ENCODE data around the gene TMEM121. TPM values are rescaled to one million over a fixed set of nuclear protein-coding genes. Genes with fewer than 3 reads are reported as not detected.

Gene TMEM121
- total RNA-seq, 1 donor from 2014 or later, result 2.1 TPM

- H3K4me1 ChIP-seq, result no peaks in the 10 kb centered on the region
- H3K4me3 ChIP-seq, result no peak overlapping the region
- intact Hi-C loops (cut with micrococcal nuclease), result no loop called here
- H3K27ac ChIP-seq (replicated peaks), result no peak overlapping the region
- H3K27me3 ChIP-seq (ENCODE audit: low read depth), result peaks cover 12% of the 10 kb centered on the region
- no peak for DNase-seq
- TF ChIP-seq CTCF (IDR thresholded peaks at IDR 0.05; ENCODE audit: borderline replicate concordance), result no peak
- no peaks in the 10 kb centered on the region for H3K9me3 ChIP-seq (replicated peaks)
- H3K36me3 ChIP-seq, result peaks cover 9% of the 10 kb centered on the region
Measured at GRCh38 chr14:105503296-105503640, 23.1 kb upstream of the TMEM121 start.

DNA sequence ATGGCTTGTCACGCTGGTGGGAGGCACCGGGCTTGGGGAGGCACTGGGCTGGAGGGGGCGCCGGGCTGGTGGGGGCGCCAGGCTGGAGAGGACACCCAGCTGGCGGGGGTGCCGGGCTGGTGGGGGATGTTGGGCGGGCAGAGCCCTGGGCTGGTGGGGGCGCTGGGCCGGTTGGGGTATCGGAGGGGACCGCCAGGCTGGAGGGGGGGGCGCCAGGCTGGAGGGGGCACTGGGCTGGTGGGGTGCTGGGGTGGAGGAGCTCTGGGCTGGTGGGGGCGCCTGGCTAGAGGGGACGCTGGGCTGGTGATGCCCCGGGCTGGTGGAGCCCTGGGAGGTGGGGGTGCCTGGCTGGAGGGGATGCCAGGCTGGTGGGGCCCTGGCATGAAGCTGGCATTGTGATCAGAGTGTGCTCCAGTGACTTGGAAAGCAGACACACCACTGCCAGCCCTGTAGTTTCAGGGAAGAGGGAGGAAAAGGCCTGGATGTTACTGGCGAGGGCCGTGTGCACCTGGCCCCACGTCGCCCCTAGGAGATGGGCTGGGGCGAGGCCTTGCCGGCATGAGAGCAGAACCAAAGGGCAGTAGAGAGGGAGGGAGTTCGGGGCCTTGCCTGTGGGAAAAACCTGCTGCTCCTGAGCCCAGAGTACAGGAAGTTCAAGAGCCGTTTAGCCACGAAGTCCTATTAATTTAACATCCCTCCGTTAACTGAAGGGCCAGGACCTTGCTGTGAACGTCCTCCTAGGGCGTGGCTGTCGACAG lies 22.3 kb upstream of the TMEM121 start:
- H3K36me3 ChIP-seq, result peaks cover under 1% of the 10 kb centered on the region
- TF ChIP-seq CTCF (IDR thresholded peaks at IDR 0.05; ENCODE audit: borderline replicate concordance), result no peak
- intact Hi-C loops (cut with micrococcal nuclease), result no loop called here
- no peaks in the 10 kb centered on the region for H3K4me1 ChIP-seq
- no peak for DNase-seq
- H3K27ac ChIP-seq (replicated peaks), result no peak overlapping the region
- H3K27me3 ChIP-seq (ENCODE audit: low read depth), result peaks cover 20% of the 10 kb centered on the region
- no peak overlapping the region for H3K4me3 ChIP-seq
- H3K9me3 ChIP-seq (replicated peaks), result no peaks in the 10 kb centered on the region

GRCh38 chr14:105505101-105505500 lies 21.3 kb upstream of the TMEM121 start:
- H3K4me1 ChIP-seq, result no peaks in the 10 kb centered on the region
- peaks cover 30% of the 10 kb centered on the region for H3K27me3 ChIP-seq (ENCODE audit: low read depth)
- no peak for TF ChIP-seq CTCF (IDR thresholded peaks at IDR 0.05; ENCODE audit: borderline replicate concordance)
- no peak overlapping the region for H3K27ac ChIP-seq (replicated peaks)
- intact Hi-C loops (cut with micrococcal nuclease), result no loop called here
- H3K36me3 ChIP-seq, result no peaks in the 10 kb centered on the region
- H3K9me3 ChIP-seq (replicated peaks), result no peaks in the 10 kb centered on the region
- DNase-seq, result no peak
- no peak overlapping the region for H3K4me3 ChIP-seq

DNA sequence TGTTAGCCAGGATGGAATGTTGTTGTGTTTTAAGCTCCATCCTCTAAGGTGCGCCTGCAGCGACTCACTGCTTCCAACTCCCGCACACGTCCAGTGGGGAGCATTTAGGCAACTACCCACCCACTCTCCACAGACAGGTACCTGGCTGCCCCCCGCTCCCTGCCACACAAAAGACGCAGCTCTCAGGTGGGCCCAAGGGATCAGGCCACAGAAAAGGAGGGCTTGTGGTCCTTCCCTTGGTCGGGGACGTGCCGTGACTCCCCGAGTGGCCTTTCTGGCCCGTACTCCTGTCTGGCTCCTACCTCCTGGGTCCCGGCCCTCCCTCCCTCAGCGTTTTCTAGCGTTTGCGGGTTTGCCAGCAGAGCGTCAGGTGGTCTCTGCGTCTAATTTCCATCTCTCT lies 19.1 kb upstream of the TMEM121 start:
- Histone ChIP-seq H3K27ac (replicated peaks) (no peak overlapping the region), H3K27me3 (ENCODE audit: low read depth) (peaks cover 52% of the 10 kb centered on the region), H3K4me3 (no peak overlapping the region), H3K4me1 (no peaks in the 10 kb centered on the region), H3K36me3 (no peaks in the 10 kb centered on the region), H3K9me3 (replicated peaks) (no peaks in the 10 kb centered on the region)
- DNase-seq, result no peak
- intact Hi-C loops (cut with micrococcal nuclease), result no loop called here
- no peak for TF ChIP-seq CTCF (IDR thresholded peaks at IDR 0.05; ENCODE audit: borderline replicate concordance)

GRCh38 chr14:105508069-105508468 lies 18.3 kb upstream of the TMEM121 start:
- Histone ChIP-seq H3K4me3 (no peak overlapping the region), H3K36me3 (no peaks in the 10 kb centered on the region), H3K9me3 (replicated peaks) (no peaks in the 10 kb centered on the region), H3K4me1 (no peaks in the 10 kb centered on the region), H3K27ac (replicated peaks) (no peak overlapping the region), H3K27me3 (ENCODE audit: low read depth) (peaks cover 60% of the 10 kb centered on the region)
- DNase-seq, result no peak
- no peak for TF ChIP-seq CTCF (IDR thresholded peaks at IDR 0.05; ENCODE audit: borderline replicate concordance)
- intact Hi-C loops (cut with micrococcal nuclease), result no loop called here
